ENCODE results near the gene ATP5F1E. TPM values are rescaled to one million over a fixed set of nuclear protein-coding genes. Genes with fewer than 3 reads are reported as not detected.
"Not testable (repeated sequence)": the region's sequence is repeated elsewhere in the genome, so short reads cannot be mapped to it uniquely, and the experiment has no call there.

Gene ATP5F1E
- polyA plus RNA-seq, 1 donor: 115 TPM

DNA sequence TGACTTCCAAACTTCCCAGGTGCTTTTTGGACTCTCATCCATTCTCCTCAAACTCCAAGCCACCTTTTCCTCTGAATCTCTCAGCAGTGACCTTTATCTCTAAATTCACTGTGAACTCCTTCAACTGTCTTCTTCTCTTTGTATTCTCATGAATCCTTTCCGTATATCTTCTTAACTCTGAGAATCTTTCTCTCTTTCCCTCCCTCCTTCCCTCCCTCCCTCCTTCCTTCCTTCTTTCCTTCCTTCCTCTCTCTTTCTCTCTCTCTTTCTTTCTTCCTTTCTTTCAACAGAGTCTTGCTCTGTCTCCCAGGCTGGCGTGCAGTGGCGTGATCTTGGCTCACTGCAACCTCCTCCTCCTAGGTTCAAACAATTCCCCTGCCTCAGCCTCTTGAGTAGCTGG is 14.7 kb upstream of the ATP5F1E start:
- H3K4me3 ChIP-seq (ENCODE audit: low read length): no peak overlapping the region
- no peaks in the 10 kb centered on the region for H3K36me3 ChIP-seq (ENCODE audit: control insufficient read depth, insufficient read depth, low read length)
- no peaks in the 10 kb centered on the region for H3K9me3 ChIP-seq (ENCODE audit: control insufficient read depth, low read depth, low read length)
- no peaks in the 10 kb centered on the region for H3K27me3 ChIP-seq (ENCODE audit: control insufficient read depth, insufficient read depth, low read length)
- no peak overlapping the region for H3K27ac ChIP-seq (ENCODE audit: low read length)
- H3K4me1 ChIP-seq (ENCODE audit: control insufficient read depth, insufficient read depth, low read length): peaks cover 17% of the 10 kb centered on the region
- DNase-seq: no peak
- WGBS (ENCODE audit: insufficient coverage, low lambda C conversion rate): 77% methylated on average over 3 of the region's 3 CpGs

GRCh38 chr20:59044796-59045195 is 12.7 kb upstream of the ATP5F1E start:
- Histone ChIP-seq H3K4me3 (ENCODE audit: low read length) (no peak overlapping the region), H3K27me3 (ENCODE audit: control insufficient read depth, insufficient read depth, low read length) (no peaks in the 10 kb centered on the region), H3K36me3 (ENCODE audit: control insufficient read depth, insufficient read depth, low read length) (peaks cover 5% of the 10 kb centered on the region), H3K4me1 (ENCODE audit: control insufficient read depth, insufficient read depth, low read length) (peaks cover 30% of the 10 kb centered on the region), H3K27ac (ENCODE audit: low read length) (no peak overlapping the region), H3K9me3 (ENCODE audit: control insufficient read depth, low read depth, low read length) (no peaks in the 10 kb centered on the region)
- 100% methylated on average over 1 of the region's 3 CpGs for WGBS (ENCODE audit: insufficient coverage, low lambda C conversion rate)
- no peak for DNase-seq

DNA sequence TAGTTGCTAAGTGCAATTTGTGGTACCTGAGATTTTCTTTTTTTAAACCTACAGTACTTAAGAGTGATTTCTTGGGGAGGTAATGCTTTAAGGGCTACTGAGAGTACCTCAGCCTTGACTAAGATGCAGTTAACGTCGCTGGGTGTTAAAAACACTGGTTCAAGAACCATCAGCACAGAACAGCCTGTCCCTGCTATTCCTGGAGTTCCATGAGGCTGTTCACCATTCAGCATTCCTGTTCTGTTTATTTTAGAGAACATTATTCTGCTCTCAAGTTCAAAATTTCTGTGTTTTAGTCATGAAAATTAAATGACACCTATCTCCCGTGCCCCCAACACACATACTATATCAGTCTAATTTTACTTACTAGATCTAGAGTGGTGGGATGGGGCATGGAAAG is 12.2 kb upstream of the ATP5F1E start:
- Histone ChIP-seq H3K27me3 (ENCODE audit: control insufficient read depth, insufficient read depth, low read length) (no peaks in the 10 kb centered on the region), H3K36me3 (ENCODE audit: control insufficient read depth, insufficient read depth, low read length) (peaks cover 5% of the 10 kb centered on the region), H3K27ac (ENCODE audit: low read length) (no peak overlapping the region), H3K4me3 (ENCODE audit: low read length) (no peak overlapping the region), H3K9me3 (ENCODE audit: control insufficient read depth, low read depth, low read length) (no peaks in the 10 kb centered on the region), H3K4me1 (ENCODE audit: control insufficient read depth, insufficient read depth, low read length) (peaks cover 34% of the 10 kb centered on the region)
- no peak for DNase-seq
- WGBS (ENCODE audit: insufficient coverage, low lambda C conversion rate): no CpG with 5 or more reads among the region's 3 CpGs

DNA sequence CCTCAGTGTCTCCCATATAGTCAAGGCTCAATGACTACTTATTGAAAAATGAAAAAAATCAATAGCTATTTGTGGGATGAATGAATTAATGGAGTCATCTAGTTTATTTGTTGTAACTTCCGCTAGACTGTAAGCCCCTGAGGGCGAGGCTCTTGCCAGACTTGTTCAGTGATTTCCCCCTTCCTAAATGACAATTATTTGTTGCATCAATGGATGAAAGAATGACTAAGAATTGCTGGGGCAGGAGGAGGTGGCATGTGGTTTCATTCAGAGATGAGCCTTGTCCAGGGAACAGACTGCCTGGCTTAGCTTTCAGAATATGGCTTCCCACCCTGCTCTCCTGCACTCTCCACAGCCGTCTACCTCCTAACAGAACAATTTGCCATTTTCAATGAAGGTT is 11.6 kb upstream of the ATP5F1E start:
- Histone ChIP-seq H3K27me3 (ENCODE audit: control insufficient read depth, insufficient read depth, low read length) (no peaks in the 10 kb centered on the region), H3K9me3 (ENCODE audit: control insufficient read depth, low read depth, low read length) (no peaks in the 10 kb centered on the region), H3K36me3 (ENCODE audit: control insufficient read depth, insufficient read depth, low read length) (peaks cover 5% of the 10 kb centered on the region), H3K4me3 (ENCODE audit: low read length) (no peak overlapping the region), H3K4me1 (ENCODE audit: control insufficient read depth, insufficient read depth, low read length) (peaks cover 35% of the 10 kb centered on the region), H3K27ac (ENCODE audit: low read length) (no peak overlapping the region)
- no peak for DNase-seq
- no CpG with 5 or more reads among the region's 3 CpGs for WGBS (ENCODE audit: insufficient coverage, low lambda C conversion rate)

DNA sequence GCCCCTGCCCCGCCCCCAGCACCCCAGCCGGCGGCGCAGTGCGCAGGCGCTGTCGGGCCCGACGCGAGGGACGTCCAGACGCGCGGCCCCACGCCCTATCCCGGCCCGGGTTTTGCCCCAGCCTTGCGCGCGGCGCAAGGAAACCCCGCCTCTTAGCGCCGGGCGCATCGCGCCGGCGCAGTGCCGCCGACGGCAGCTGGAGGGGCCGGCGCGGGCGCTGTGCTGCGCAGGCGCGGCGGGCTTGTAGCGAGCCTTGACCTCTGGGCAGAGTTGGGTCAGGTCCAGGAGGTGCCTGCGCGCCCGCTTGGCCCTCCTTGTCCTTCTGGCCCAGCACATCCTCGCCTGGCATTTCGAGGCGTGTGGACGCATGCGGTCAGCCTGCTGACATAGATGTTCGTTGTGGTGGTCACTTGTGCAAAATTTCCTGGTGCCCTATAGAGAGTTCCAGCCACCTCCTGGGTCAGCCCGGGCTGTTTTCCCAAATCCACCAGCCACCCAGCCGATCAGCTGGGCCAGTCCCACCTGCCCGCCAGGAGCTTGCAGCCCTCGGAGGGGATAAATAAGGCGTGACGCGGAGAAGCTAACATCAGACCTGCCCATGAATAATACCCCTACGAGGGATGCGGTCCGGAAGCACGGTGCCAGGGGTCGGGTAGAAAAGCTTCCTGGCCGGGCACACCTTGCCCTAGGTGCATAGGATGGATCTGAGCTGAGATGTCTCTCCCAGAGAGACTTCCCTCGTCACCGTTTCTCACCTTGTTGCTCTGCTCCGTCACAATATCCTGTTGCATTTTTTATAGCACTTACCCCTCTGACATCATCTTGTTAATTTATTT is 10.9 kb upstream of the ATP5F1E start:
- peak overlapping the region; percentile 84 for H3K27ac ChIP-seq (ENCODE audit: low read length)
- WGBS (ENCODE audit: insufficient coverage, low lambda C conversion rate): no CpG with 5 or more reads among the region's 66 CpGs
- H3K36me3 ChIP-seq (ENCODE audit: control insufficient read depth, insufficient read depth, low read length): peaks cover 8% of the 10 kb centered on the region
- peaks cover 35% of the 10 kb centered on the region for H3K4me1 ChIP-seq (ENCODE audit: control insufficient read depth, insufficient read depth, low read length)
- H3K4me3 ChIP-seq (ENCODE audit: low read length): peak overlapping the region; percentile 94
- peak; percentile 95 for DNase-seq
- no peaks in the 10 kb centered on the region for H3K27me3 ChIP-seq (ENCODE audit: control insufficient read depth, insufficient read depth, low read length)
- H3K9me3 ChIP-seq (ENCODE audit: control insufficient read depth, low read depth, low read length): no peaks in the 10 kb centered on the region

DNA sequence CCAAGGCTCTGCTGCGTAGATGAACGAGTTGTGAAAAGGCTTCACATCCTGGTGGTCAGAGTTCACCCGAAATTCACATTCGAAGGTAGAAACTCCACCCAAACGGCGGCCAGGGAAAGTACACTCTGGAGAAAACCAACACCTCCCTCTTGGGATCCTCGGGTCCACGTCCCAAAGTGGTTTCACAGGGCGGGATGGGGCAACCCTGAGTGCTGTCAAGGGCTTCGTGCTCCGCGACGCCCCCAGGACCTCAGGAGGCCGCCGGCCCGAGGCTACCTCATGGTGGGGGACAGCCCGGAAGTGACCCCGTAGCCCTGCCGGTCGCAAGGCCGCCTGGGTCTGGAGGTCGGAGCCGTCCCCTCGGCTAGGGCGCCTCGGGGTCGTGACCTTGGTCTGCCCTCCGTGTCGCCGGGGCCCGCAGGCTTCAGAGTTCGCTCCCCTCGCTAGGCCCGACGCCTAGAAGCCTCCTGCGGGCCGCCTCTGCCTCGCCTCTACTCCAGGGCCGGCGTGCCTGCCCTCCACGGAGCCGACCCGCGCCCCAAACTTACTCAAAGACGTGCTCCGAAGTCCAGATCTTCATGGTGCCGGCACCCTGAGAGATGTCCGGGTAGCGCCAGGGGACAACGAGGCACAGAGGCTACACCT is 10.1 kb upstream of the ATP5F1E start, which contains the start of gene PRELID3B:
PRELID3B (minus strand) TSS at position 636 of the 645 bp plus-strand sequence; CDS start at position 580, 56 bp downstream.
- DNase-seq: peak in 1 of 2 donors; percentile 71
- Histone ChIP-seq H3K9me3 (ENCODE audit: control insufficient read depth, low read depth, low read length) (no peaks in the 10 kb centered on the region), H3K4me3 (ENCODE audit: low read length) (peak within 1 kb of the TSS; percentile 94), H3K36me3 (ENCODE audit: control insufficient read depth, insufficient read depth, low read length) (peaks cover 16% of the 10 kb centered on the region), H3K4me1 (ENCODE audit: control insufficient read depth, insufficient read depth, low read length) (peaks cover 29% of the 10 kb centered on the region), H3K27ac (ENCODE audit: low read length) (peak within 1 kb of the TSS; percentile 84), H3K27me3 (ENCODE audit: control insufficient read depth, insufficient read depth, low read length) (no peaks in the 10 kb centered on the region)
- WGBS (ENCODE audit: insufficient coverage, low lambda C conversion rate): no CpG with 5 or more reads among the region's 50 CpGs

DNA sequence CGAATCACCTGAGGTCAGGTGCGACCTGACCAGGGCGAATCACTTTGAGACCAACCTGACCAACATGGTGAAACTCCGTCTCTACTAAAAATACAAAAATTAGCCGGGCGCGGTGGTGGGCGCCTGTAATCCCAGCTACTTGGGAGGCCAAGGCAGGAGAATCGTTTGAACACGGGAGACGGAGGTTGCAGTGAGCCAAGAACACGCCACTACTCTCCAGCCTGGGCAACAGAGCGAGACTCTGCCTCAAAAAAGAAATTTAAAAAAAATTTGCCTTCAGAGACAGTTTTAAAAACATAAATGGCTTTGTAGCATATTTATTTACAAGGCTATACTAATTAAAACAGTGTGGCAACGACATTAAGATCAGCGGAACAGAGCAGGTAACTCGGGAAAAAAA is 9.4 kb upstream of the ATP5F1E start:
- 100% methylated on average over 2 of the region's 16 CpGs for WGBS (ENCODE audit: insufficient coverage, low lambda C conversion rate)
- peak overlapping the region; percentile 94 for H3K4me3 ChIP-seq (ENCODE audit: low read length)
- not testable (repeated sequence) for H3K27me3 ChIP-seq (ENCODE audit: control insufficient read depth, insufficient read depth, low read length); H3K9me3 ChIP-seq (ENCODE audit: control insufficient read depth, low read depth, low read length); DNase-seq
- H3K4me1 ChIP-seq (ENCODE audit: control insufficient read depth, insufficient read depth, low read length): peaks cover 23% of the 10 kb centered on the region
- H3K27ac ChIP-seq (ENCODE audit: low read length): peak overlapping the region; percentile 84
- peaks cover 21% of the 10 kb centered on the region for H3K36me3 ChIP-seq (ENCODE audit: control insufficient read depth, insufficient read depth, low read length)

GRCh38 chr20:59040667-59041066 is 8.5 kb upstream of the ATP5F1E start:
- DNase-seq: peak; percentile 73 to 89
- peaks cover 23% of the 10 kb centered on the region for H3K4me1 ChIP-seq (ENCODE audit: control insufficient read depth, insufficient read depth, low read length)
- 25% methylated on average over 2 of the region's 5 CpGs for WGBS (ENCODE audit: insufficient coverage, low lambda C conversion rate)
- H3K36me3 ChIP-seq (ENCODE audit: control insufficient read depth, insufficient read depth, low read length): peaks cover 29% of the 10 kb centered on the region
- H3K4me3 ChIP-seq (ENCODE audit: low read length): peak overlapping the region; percentile 94
- H3K27me3 ChIP-seq (ENCODE audit: control insufficient read depth, insufficient read depth, low read length): no peaks in the 10 kb centered on the region
- peak overlapping the region; percentile 84 for H3K27ac ChIP-seq (ENCODE audit: low read length)
- H3K9me3 ChIP-seq (ENCODE audit: control insufficient read depth, low read depth, low read length): no peaks in the 10 kb centered on the region

- Histone ChIP-seq H3K27ac (ENCODE audit: low read length) (no peak overlapping the region), H3K9me3 (ENCODE audit: control insufficient read depth, low read depth, low read length) (no peaks in the 10 kb centered on the region), H3K4me3 (ENCODE audit: low read length) (no peak overlapping the region), H3K36me3 (ENCODE audit: control insufficient read depth, insufficient read depth, low read length) (peaks cover 42% of the 10 kb centered on the region), H3K4me1 (ENCODE audit: control insufficient read depth, insufficient read depth, low read length) (peaks cover 23% of the 10 kb centered on the region), H3K27me3 (ENCODE audit: control insufficient read depth, insufficient read depth, low read length) (no peaks in the 10 kb centered on the region)
- no CpG with 5 or more reads among the region's 1 CpG for WGBS (ENCODE audit: insufficient coverage, low lambda C conversion rate)
- no peak for DNase-seq
These were observed 7.1 kb upstream of the ATP5F1E start for GRCh38 chr20:59039233-59039632.

- WGBS (ENCODE audit: insufficient coverage, low lambda C conversion rate): no CpG with 5 or more reads among the region's 12 CpGs
- no peak overlapping the region for H3K27ac ChIP-seq (ENCODE audit: low read length)
These were observed 5.3 kb upstream of the ATP5F1E start for GRCh38 chr20:59037386-59037785.

More at GRCh38 chr20:59037386-59037785, 5.3 kb upstream of the ATP5F1E start:
- no peak for DNase-seq
- H3K4me1 ChIP-seq (ENCODE audit: control insufficient read depth, insufficient read depth, low read length): peaks cover 22% of the 10 kb centered on the region
- H3K27me3 ChIP-seq (ENCODE audit: control insufficient read depth, insufficient read depth, low read length): no peaks in the 10 kb centered on the region
- H3K36me3 ChIP-seq (ENCODE audit: control insufficient read depth, insufficient read depth, low read length): peaks cover 42% of the 10 kb centered on the region
- no peak overlapping the region for H3K4me3 ChIP-seq (ENCODE audit: low read length)
- H3K9me3 ChIP-seq (ENCODE audit: control insufficient read depth, low read depth, low read length): no peaks in the 10 kb centered on the region

Measured in large intestine (tissue), 3 donors.